H1 (cell line): ENCODE data around the gene NCAPD2. TPM values are rescaled to one million over a fixed set of nuclear protein-coding genes. Genes with fewer than 3 reads are reported as not detected.

ENCODE experiments used
- CTCF ChIA-PET: fragments of 300-600 bp; sonication (Branson Sonifier 250); formaldehyde crosslinking; loops from one replicate; lab custom pipeline; 2021; ENCODE audit not compliant: partially characterized antibody; lab: Charles Lee
- POLR2A ChIA-PET: fragments of 300-600 bp; sonication (Branson Sonifier 250); formaldehyde crosslinking; loops from one replicate; lab custom pipeline; 2021; ENCODE audit warnings: inconsistent platforms; ENCODE audit not compliant: partially characterized antibody; lab: Charles Lee
- DNase-seq, 2 experiments: peaks; one replicate each; pipeline versions ENCODE4 v3.0.0 to v3.0.0-alpha.2; 2010 to 2022; ENCODE audit warnings: low spot score in 2 of 2, low read depth in 1 of 2, mixed read lengths in 1 of 2
- FAIRE-seq: peaks from 2 replicates; lab custom pipeline; 2011; peaks lifted over from hg19 to GRCh38; lab: Jason Lieb, UNC
- H2AFZ ChIP-seq: 2 replicates; pipeline ENCODE4 v1.8.1; 2012; ENCODE audit warnings: low read length, inconsistent platforms
- H2AK5ac ChIP-seq: 2 replicates; pipeline ENCODE4 v1.6.1; 2013; ENCODE audit warnings: low read depth, low read length
- H2BK120ac ChIP-seq: replicated peaks from 2 replicates; pipeline ENCODE3; 2013; ENCODE audit warnings: low read depth, low read length, inconsistent platforms
- H2BK12ac ChIP-seq: 2 replicates; pipeline ENCODE4 v1.6.1; 2013; ENCODE audit warnings: low read depth, low read length
- H2BK15ac ChIP-seq: 2 replicates; pipeline ENCODE4 v1.6.1; 2013; ENCODE audit warnings: low read length
- H2BK20ac ChIP-seq: 2 replicates; pipeline ENCODE4 v1.6.1; 2013; ENCODE audit warnings: low read length
- H2BK5ac ChIP-seq: 2 replicates; pipeline ENCODE4 v1.6.1; 2013; ENCODE audit warnings: low read depth, low read length
- H3K14ac ChIP-seq: 2 replicates; pipeline ENCODE4 v1.6.1; 2013; ENCODE audit warnings: inconsistent platforms; ENCODE audit not compliant: insufficient read length
- H3K18ac ChIP-seq: 2 replicates; pipeline ENCODE4 v1.6.1; 2013; ENCODE audit warnings: low read length; ENCODE audit errors: extremely low read depth
- H3K23ac ChIP-seq: 2 replicates; pipeline ENCODE4 v1.6.1; 2013; ENCODE audit warnings: inconsistent platforms; ENCODE audit not compliant: insufficient read length
- H3K23me2 ChIP-seq: 2 replicates; pipeline ENCODE4 v1.6.1; 2013; ENCODE audit warnings: low read depth, low read length
- H3K27ac ChIP-seq: 2 replicates; pipeline ENCODE4 v1.6.1; 2011; ENCODE audit warnings: low read depth, low read length, inconsistent platforms
- H3K27me3 ChIP-seq, 4 experiments: replicated peaks in 1 of 4; 1 replicate in 1 of 4; 2 replicates in 3 of 4; pipeline versions ENCODE4 v1.6.1 to v1.8.1; 2011 to 2013; ENCODE audit warnings: low read length in 3 of 4, mild to moderate bottlenecking in 3 of 4, inconsistent platforms in 2 of 4, mixed read lengths in 2 of 4, moderate library complexity in 1 of 4; ENCODE audit not compliant: control insufficient read depth in 3 of 4, insufficient read depth in 3 of 4; ENCODE audit errors: extremely low read depth in 1 of 4
- H3K36me3 ChIP-seq, 4 experiments: 2 replicates each; pipeline versions ENCODE4 v1.6.1 to v1.8.1; 2011 to 2013; ENCODE audit warnings: mild to moderate bottlenecking in 4 of 4, low read length in 3 of 4, moderate library complexity in 2 of 4, control low read depth in 1 of 4, inconsistent platforms in 1 of 4; ENCODE audit not compliant: insufficient read depth in 4 of 4, control insufficient read depth in 2 of 4
- H3K4ac ChIP-seq: replicated peaks from 2 replicates; pipeline ENCODE3; 2013; ENCODE audit warnings: low read length, low read depth, mixed read lengths, inconsistent platforms; ENCODE audit not compliant: insufficient read length
- H3K4me1 ChIP-seq, 4 experiments: replicated peaks in 1 of 4; 1 replicate in 1 of 4; 2 replicates in 3 of 4; pipeline versions ENCODE4 v1.6.1 to v1.8.1; 2011 to 2013; ENCODE audit warnings: low read length in 3 of 4, inconsistent platforms in 2 of 4, mixed read lengths in 1 of 4; ENCODE audit not compliant: insufficient read depth in 4 of 4, control insufficient read depth in 3 of 4
- H3K4me2 ChIP-seq, 2 experiments: 2 replicates each; pipeline versions ENCODE4 v1.6.1 to v1.8.1; 2011 to 2013; ENCODE audit warnings: low read depth in 2 of 2, low read length in 2 of 2, control low read depth in 1 of 2, inconsistent platforms in 1 of 2, mild to moderate bottlenecking in 1 of 2; ENCODE audit not compliant: insufficient read depth in 1 of 2
- H3K4me3 ChIP-seq, 4 experiments: fragments of 200-600, 300-600 bp in 1 of 4; sonication (generic), shearing (Covaris generic), sonication (Bioruptor Twin) in 1 of 4; 2 replicates each; pipeline versions ENCODE4 v1.5.1 to v1.8.1; 2011 to 2016; ENCODE audit warnings: low read length in 4 of 4, low read depth in 3 of 4, control low read depth in 2 of 4, inconsistent platforms in 2 of 4, mild to moderate bottlenecking in 2 of 4, mixed read lengths in 1 of 4, moderate library complexity in 1 of 4; ENCODE audit not compliant: insufficient read depth in 2 of 4; ENCODE audit errors: extremely low read depth in 1 of 4
- H3K56ac ChIP-seq: replicated peaks from 2 replicates; pipeline ENCODE3; 2013; ENCODE audit warnings: low read depth, mild to moderate bottlenecking, mixed read lengths, low read length, inconsistent platforms; ENCODE audit not compliant: insufficient read length
- H3K79me1 ChIP-seq: 2 replicates; pipeline ENCODE4 v1.6.1; 2013; ENCODE audit warnings: low read depth, low read length, control low read depth
- H3K79me2 ChIP-seq, 2 experiments: 2 replicates each; pipeline versions ENCODE4 v1.6.1 to v1.8.1; 2012 to 2013; ENCODE audit warnings: low read length in 2 of 2, mild to moderate bottlenecking in 2 of 2, inconsistent platforms in 1 of 2; ENCODE audit not compliant: insufficient read depth in 2 of 2, control insufficient read depth in 1 of 2
- H3K9ac ChIP-seq, 4 experiments: replicated peaks in 1 of 4; 1 replicate in 1 of 4; 2 replicates in 3 of 4; pipeline versions ENCODE4 v1.6.1 to v1.8.1; 2011 to 2013; ENCODE audit warnings: low read depth in 3 of 4, low read length in 3 of 4, control low read depth in 2 of 4, mild to moderate bottlenecking in 2 of 4, moderate library complexity in 2 of 4, inconsistent platforms in 1 of 4; ENCODE audit errors: extremely low read depth in 1 of 4
- H3K9me3 ChIP-seq, 2 experiments: 2 replicates each; pipeline versions ENCODE4 v1.6.1 to v1.8.1; 2012 to 2013; ENCODE audit warnings: mild to moderate bottlenecking in 2 of 2, moderate library complexity in 2 of 2, control low read depth in 1 of 2, inconsistent platforms in 1 of 2, low read depth in 1 of 2, low read length in 1 of 2, mixed read lengths in 1 of 2; ENCODE audit not compliant: insufficient read depth in 2 of 2
- H4K20me1 ChIP-seq, 2 experiments: replicated peaks in 1 of 2; 2 replicates each; pipeline versions ENCODE3 to v1.8.1; 2011 to 2013; ENCODE audit warnings: inconsistent platforms in 2 of 2, low read length in 2 of 2, mild to moderate bottlenecking in 1 of 2; ENCODE audit not compliant: insufficient read depth in 2 of 2, control insufficient read depth in 1 of 2
- H4K5ac ChIP-seq: 2 replicates; pipeline ENCODE4 v1.6.1; 2013; ENCODE audit warnings: low read length, low read depth, mixed read lengths, inconsistent platforms; ENCODE audit not compliant: insufficient read length
- H4K8ac ChIP-seq: 2 replicates; pipeline ENCODE4 v1.8.0; 2013; ENCODE audit warnings: mild to moderate bottlenecking, moderate library complexity, low read length, inconsistent platforms; ENCODE audit not compliant: insufficient read depth; ENCODE audit errors: extremely low read depth
- H4K91ac ChIP-seq: replicated peaks from 2 replicates; pipeline ENCODE3; 2013; ENCODE audit warnings: low read length, mixed read lengths, inconsistent platforms; ENCODE audit not compliant: insufficient read length
- CBX8 ChIP-seq: fragments of 300-800, 300-1000 bp; sonication (generic); IDR thresholded peaks from 2 replicates; pipeline ENCODE4 v1.7.1; 2016; ENCODE audit warnings: low read depth, low read length, borderline replicate concordance
- CHD2 ChIP-seq: IDR thresholded peaks from 2 replicates; pipeline ENCODE4 v1.6.1; 2012; ENCODE audit warnings: low read length, improper control_type of control experiment
- HDAC6 ChIP-seq: IDR thresholded peaks from one replicate; pipeline ENCODE4 v1.7.1; 2012; ENCODE audit warnings: low read depth, mild to moderate bottlenecking, inconsistent platforms, low read length, moderate library complexity
- JUND ChIP-seq: IDR thresholded peaks from 2 replicates; pipeline ENCODE4 v1.6.1; 2011; ENCODE audit warnings: mild to moderate bottlenecking, improper control_type of control experiment, low read length
- SIN3A ChIP-seq, 2 experiments: IDR thresholded peaks in 1 of 2; conservative IDR thresholded peaks in 1 of 2; 2 replicates each; pipeline ENCODE4 v1.6.1; 2011 to 2012; ENCODE audit warnings: low read length in 2 of 2, improper control_type of control experiment in 1 of 2, low read depth in 1 of 2, mild to moderate bottlenecking in 1 of 2
- TCF12 ChIP-seq: IDR thresholded peaks from 2 replicates; pipeline ENCODE4 v1.6.1; 2011; ENCODE audit warnings: low read depth, mild to moderate bottlenecking, low read length
- WGBS, 2 experiments: shearing (Covaris generic) in 1 of 2; methylation state at CpG; one replicate each; pipeline versions ENCODE4 v1.1.6 to v1.1.7; 2013 to 2015; ENCODE audit warnings: low lambda C conversion rate in 2 of 2, mixed read lengths in 2 of 2, inconsistent platforms in 1 of 2, low coverage in 1 of 2, missing lambda C conversion rate in 1 of 2; ENCODE audit not compliant: insufficient replicate concordance in 2 of 2, insufficient coverage in 1 of 2, insufficient read length in 1 of 2; ENCODE audit errors: extremely low coverage in 1 of 2, missing lambda C conversion rate in 1 of 2; 5-methylcytosine and 5-hydroxymethylcytosine counted together
- polyA plus RNA-seq, 7 experiments: library from polyadenylated mRNA; depleted of rRNA in 3 of 7; stranded (reverse) in 5 of 7; unstranded in 2 of 7; fragments of >200 nt in 5 of 7; fragments of 200-250 nt in 2 of 7; gene quantifications; 1 replicate in 5 of 7; 2 replicates in 1 of 7; 4 replicates in 1 of 7; pipeline versions ENCODE4 v1.2.1 to v1.2.3, GENCODE V29; 2011 to 2013; ENCODE audit warnings: missing spikeins in 2 of 7, mixed read lengths in 2 of 7
- total RNA-seq: library from RNA; stranded (reverse); fragmentation: NEBNext Ultra II Directional; extraction: Animal tissue kit (Norgen Biotek cat#: 25700); gene quantifications from 2 replicates; pipeline ENCODE4 v1.2.1, GENCODE V29; 2021
- TF ChIP-seq, protein P1 (sequence below), 3 experiments: IDR thresholded peaks; 1 replicate in 2 of 3; 2 replicates in 1 of 3; pipeline versions ENCODE4 v1.5.1 to v1.6.1; 2011; ENCODE audit warnings: low read length in 3 of 3, mild to moderate bottlenecking in 3 of 3, inconsistent platforms in 2 of 3, low read depth in 1 of 3, moderate library complexity in 1 of 3; ENCODE audit not compliant: insufficient read depth in 1 of 3; ENCODE audit errors: control extremely low read depth in 1 of 3

NCAPD2 gene
- total and polyA plus RNA-seq, 2 of the 8 experiments (the other 6 are each of a cell fraction or from before 2014, with no cell fraction given) = 55.8 to 132 TPM

- H3K18ac ChIP-seq = no peak overlapping the region
- H4K91ac ChIP-seq = no peak overlapping the region
- no peak overlapping the region for H3K23ac ChIP-seq
- H3K27me3 ChIP-seq = no peaks in the 10 kb centered on the region
- peaks cover 13% of the 10 kb centered on the region; the same call in 1 of the 2 replicates for H3K23me2 ChIP-seq
- H3K27ac ChIP-seq = no peak overlapping the region
- H3K79me2 ChIP-seq = peaks cover 0 to 25% of the 10 kb centered on the region in 2 experiments; a peak in 2 of 4 replicates
- H3K36me3 ChIP-seq = peaks cover 31 to 37% (median 33%) of the 10 kb centered on the region in 4 experiments
- no peak overlapping the region for H2AFZ ChIP-seq
- H3K4ac ChIP-seq = no peak overlapping the region
- no peak overlapping the region for H2BK12ac ChIP-seq
- H3K79me1 ChIP-seq = peaks cover 14% of the 10 kb centered on the region
- no peak overlapping the region for H2BK5ac ChIP-seq
- ChIA-PET POLR2A (interaction anchor here (0.9 to 24.2 kb wide), 8 partner anchors 10 to 56 kb away, joined by 3 to 665 read pairs (median 6); partner anchors contain the start of genes GAPDH and NOP2), CTCF (interaction anchor here (0.6 to 24.9 kb wide), 12 partner anchors 0 to 227 kb away, joined by 3 to 462 read pairs (median 3); partner anchors contain the start of genes GAPDH, IFFO1, MLF2 and NOP2)
- no peak overlapping the region for H3K14ac ChIP-seq
- peaks cover 12 to 25% of the 10 kb centered on the region in 2 experiments for H4K20me1 ChIP-seq
- no peak overlapping the region for H2BK120ac ChIP-seq
- H3K4me2 ChIP-seq = no peak overlapping the region
- H3K56ac ChIP-seq = no peak overlapping the region
- no peak overlapping the region for H2BK15ac ChIP-seq
- H2BK20ac ChIP-seq = no peak overlapping the region
- FAIRE-seq = no peak
- WGBS, 2 experiments = 87% methylated on average over 4 of the region's 4 CpGs; no CpG with 5 or more reads in 1 of the 2 experiments
- DNase-seq = no peak
- no peak overlapping the region for H4K5ac ChIP-seq
- TF ChIP-seq, protein P1, sequence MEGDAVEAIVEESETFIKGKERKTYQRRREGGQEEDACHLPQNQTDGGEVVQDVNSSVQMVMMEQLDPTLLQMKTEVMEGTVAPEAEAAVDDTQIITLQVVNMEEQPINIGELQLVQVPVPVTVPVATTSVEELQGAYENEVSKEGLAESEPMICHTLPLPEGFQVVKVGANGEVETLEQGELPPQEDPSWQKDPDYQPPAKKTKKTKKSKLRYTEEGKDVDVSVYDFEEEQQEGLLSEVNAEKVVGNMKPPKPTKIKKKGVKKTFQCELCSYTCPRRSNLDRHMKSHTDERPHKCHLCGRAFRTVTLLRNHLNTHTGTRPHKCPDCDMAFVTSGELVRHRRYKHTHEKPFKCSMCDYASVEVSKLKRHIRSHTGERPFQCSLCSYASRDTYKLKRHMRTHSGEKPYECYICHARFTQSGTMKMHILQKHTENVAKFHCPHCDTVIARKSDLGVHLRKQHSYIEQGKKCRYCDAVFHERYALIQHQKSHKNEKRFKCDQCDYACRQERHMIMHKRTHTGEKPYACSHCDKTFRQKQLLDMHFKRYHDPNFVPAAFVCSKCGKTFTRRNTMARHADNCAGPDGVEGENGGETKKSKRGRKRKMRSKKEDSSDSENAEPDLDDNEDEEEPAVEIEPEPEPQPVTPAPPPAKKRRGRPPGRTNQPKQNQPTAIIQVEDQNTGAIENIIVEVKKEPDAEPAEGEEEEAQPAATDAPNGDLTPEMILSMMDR (IDR thresholded peaks at IDR 0.05; ENCODE audit: control extremely low read depth in 1 of 3, insufficient read depth in 1 of 3, low read depth in 1 of 3, low read length in 3 of 3) = no peak
- TF ChIP-seq CHD2 (no peak), HDAC6 (no peak), JUND (no peak), TCF12 (no peak), SIN3A (conservative IDR thresholded peaks at IDR 0.05 in 1 of 2, IDR thresholded peaks at IDR 0.05 in 1 of 2; ENCODE audit: low read depth in 1 of 2, low read length in 2 of 2) (no peak), CBX8 (no peak)
- no peaks in the 10 kb centered on the region for H3K9me3 ChIP-seq
- no peak overlapping the region for H3K4me3 ChIP-seq
- no peak overlapping the region for H3K9ac ChIP-seq
- H3K4me1 ChIP-seq = peaks cover 4 to 15% (median 9%) of the 10 kb centered on the region in 4 experiments
- no peak overlapping the region for H4K8ac ChIP-seq
- H2AK5ac ChIP-seq = no peak overlapping the region
Measured at GRCh38 chr12:6556857-6557256, 63.0 kb downstream of the NCAPD2 start.
